OCI-LY1 (cell line): Measurements from ENCODE around the gene RIPK3.

Source experiments
- H2AFZ ChIP-seq: fragments of 200-600 bp; sonication (generic), shearing (Covaris generic); 2 replicates; pipeline ENCODE4 v1.6.0; 2014; ENCODE audit warnings: antibody characterized with exemption, mild to moderate bottlenecking, low read length
- H3F3A ChIP-seq: fragments of 200-600 bp; sonication (generic), shearing (Covaris generic); 2 replicates; pipeline ENCODE4 v1.6.0; 2014; ENCODE audit warnings: mild to moderate bottlenecking, antibody characterized with exemption, low read length, moderate library complexity; ENCODE audit not compliant: insufficient read depth
- H3K27ac ChIP-seq: fragments of 200-600 bp; sonication (generic); 2 replicates; pipeline ENCODE4 v1.5.1; 2014; ENCODE audit warnings: low read length, mixed run types, mild to moderate bottlenecking, low read depth; ENCODE audit not compliant: poor library complexity, severe bottlenecking
- H3K27me3 ChIP-seq: fragments of 200-600 bp; sonication (generic); 2 replicates; pipeline ENCODE4 v1.6.0; 2014; ENCODE audit warnings: antibody characterized with exemption, mild to moderate bottlenecking, low read length, moderate library complexity; ENCODE audit not compliant: insufficient read depth
- H3K36me3 ChIP-seq: fragments of 200-600 bp; sonication (generic); 2 replicates; pipeline ENCODE4 v1.6.1; 2014; ENCODE audit warnings: mild to moderate bottlenecking, antibody characterized with exemption, low read length, moderate library complexity, mixed read lengths; ENCODE audit not compliant: insufficient read depth
- H3K4me1 ChIP-seq: fragments of 200-600 bp; sonication (generic); 2 replicates; pipeline ENCODE4 v1.5.1; 2014; ENCODE audit warnings: mild to moderate bottlenecking, low read length, moderate library complexity; ENCODE audit not compliant: insufficient read depth, severe bottlenecking
- H3K4me2 ChIP-seq: fragments of 200-600 bp; sonication (generic), shearing (Covaris generic); 2 replicates; pipeline ENCODE4 v1.6.1; 2014; ENCODE audit warnings: low read length
- H3K4me3 ChIP-seq: fragments of 200-600 bp; sonication (generic); 2 replicates; pipeline ENCODE4 v1.5.1; 2014; ENCODE audit warnings: low read length, low read depth, mild to moderate bottlenecking, mixed read lengths; ENCODE audit not compliant: poor library complexity, severe bottlenecking
- H3K79me2 ChIP-seq: fragments of 200-600 bp; shearing (Covaris generic); 2 replicates; pipeline ENCODE4 v1.6.1; 2016; ENCODE audit warnings: mixed run types, low read length, mixed read lengths; ENCODE audit not compliant: insufficient read depth
- H3K9ac ChIP-seq: fragments of 200-600 bp; sonication (generic), shearing (Covaris generic); 2 replicates; pipeline ENCODE4 v1.6.1; 2014; ENCODE audit warnings: mild to moderate bottlenecking, low read length, mixed read lengths
- H3K9me2 ChIP-seq: fragments of 200-600 bp; sonication (generic), shearing (Covaris generic); 2 replicates; pipeline ENCODE4 v1.6.1; 2014; ENCODE audit warnings: low read depth, mild to moderate bottlenecking, low read length, mixed read lengths
- H3K9me3 ChIP-seq: fragments of 200-600 bp; shearing (Covaris generic); 2 replicates; pipeline ENCODE4 v1.6.1; 2014; ENCODE audit warnings: low read length, mixed read lengths
- H4K20me1 ChIP-seq: fragments of 200-600 bp; sonication (generic), shearing (Covaris generic); 2 replicates; pipeline ENCODE4 v1.6.0; 2016; ENCODE audit warnings: mild to moderate bottlenecking, low read length; ENCODE audit not compliant: insufficient read depth
- EZH2 ChIP-seq: fragments of 200-600 bp; sonication (generic), shearing (Covaris generic); IDR thresholded peaks from 2 replicates; pipeline ENCODE4 v1.8.0; 2017; ENCODE audit warnings: borderline replicate concordance, mixed run types, mild to moderate bottlenecking, antibody characterized with exemption, low read length, moderate library complexity, mixed read lengths
- TF ChIP-seq, protein P1 (sequence below): fragments of 200-600 bp; sonication (generic), shearing (Covaris generic); IDR thresholded peaks from 2 replicates; pipeline ENCODE4 v1.5.1; 2017; ENCODE audit warnings: mild to moderate bottlenecking, antibody characterized with exemption, low read length, moderate library complexity, mixed read lengths

The RIPK3 gene

DNA sequence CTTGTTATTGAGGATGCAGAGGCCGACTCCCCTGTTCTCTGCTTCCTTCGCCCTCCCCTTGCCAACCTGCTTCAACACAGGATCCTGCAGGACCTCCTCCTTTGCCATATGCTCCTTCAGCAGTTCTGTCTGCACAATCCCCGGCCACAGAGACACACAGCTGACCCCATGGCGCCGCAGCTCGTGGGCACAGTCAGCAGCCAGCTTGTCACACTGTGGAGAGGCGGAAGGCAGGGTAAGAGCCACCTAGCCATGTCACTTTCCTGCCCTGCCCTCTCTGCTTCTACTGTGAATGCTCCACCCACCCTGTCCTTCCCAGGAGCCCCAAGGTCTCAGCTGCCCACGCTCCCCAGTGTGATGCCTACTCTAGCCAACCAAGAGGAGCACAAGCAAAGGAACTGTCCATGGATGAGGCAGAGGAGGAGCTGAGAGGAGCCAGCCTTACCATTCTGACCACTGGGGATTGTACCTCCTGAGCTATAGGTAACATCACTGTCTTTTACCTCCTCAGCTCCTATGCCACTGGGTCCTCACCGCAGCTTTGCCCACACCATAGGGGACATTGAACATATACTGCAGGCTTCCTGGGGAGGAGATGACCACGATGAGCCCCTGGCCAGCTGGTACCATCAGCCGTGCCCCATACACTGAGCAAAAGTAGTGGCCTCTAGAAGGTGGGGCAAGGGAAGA is 47.5 kb downstream of the RIPK3 start:
- no peaks in the 10 kb centered on the region for H3K79me2 ChIP-seq
- H3K9me3 ChIP-seq: no peaks in the 10 kb centered on the region
- H2AFZ ChIP-seq: no peak overlapping the region
- peaks cover 47% of the 10 kb centered on the region for H3K36me3 ChIP-seq
- no peak overlapping the region for H3K4me2 ChIP-seq
- no peak overlapping the region for H3K27ac ChIP-seq
- H3K9me2 ChIP-seq: no peaks in the 10 kb centered on the region
- H3K9ac ChIP-seq: no peak overlapping the region
- no peaks in the 10 kb centered on the region for H4K20me1 ChIP-seq
- H3K4me1 ChIP-seq: no peaks in the 10 kb centered on the region
- H3F3A ChIP-seq: no peaks in the 10 kb centered on the region
- no peak for TF ChIP-seq EZH2
- TF ChIP-seq, protein P1, sequence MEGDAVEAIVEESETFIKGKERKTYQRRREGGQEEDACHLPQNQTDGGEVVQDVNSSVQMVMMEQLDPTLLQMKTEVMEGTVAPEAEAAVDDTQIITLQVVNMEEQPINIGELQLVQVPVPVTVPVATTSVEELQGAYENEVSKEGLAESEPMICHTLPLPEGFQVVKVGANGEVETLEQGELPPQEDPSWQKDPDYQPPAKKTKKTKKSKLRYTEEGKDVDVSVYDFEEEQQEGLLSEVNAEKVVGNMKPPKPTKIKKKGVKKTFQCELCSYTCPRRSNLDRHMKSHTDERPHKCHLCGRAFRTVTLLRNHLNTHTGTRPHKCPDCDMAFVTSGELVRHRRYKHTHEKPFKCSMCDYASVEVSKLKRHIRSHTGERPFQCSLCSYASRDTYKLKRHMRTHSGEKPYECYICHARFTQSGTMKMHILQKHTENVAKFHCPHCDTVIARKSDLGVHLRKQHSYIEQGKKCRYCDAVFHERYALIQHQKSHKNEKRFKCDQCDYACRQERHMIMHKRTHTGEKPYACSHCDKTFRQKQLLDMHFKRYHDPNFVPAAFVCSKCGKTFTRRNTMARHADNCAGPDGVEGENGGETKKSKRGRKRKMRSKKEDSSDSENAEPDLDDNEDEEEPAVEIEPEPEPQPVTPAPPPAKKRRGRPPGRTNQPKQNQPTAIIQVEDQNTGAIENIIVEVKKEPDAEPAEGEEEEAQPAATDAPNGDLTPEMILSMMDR: no peak
- H3K4me3 ChIP-seq: no peak overlapping the region
- H3K27me3 ChIP-seq: no peaks in the 10 kb centered on the region

DNA sequence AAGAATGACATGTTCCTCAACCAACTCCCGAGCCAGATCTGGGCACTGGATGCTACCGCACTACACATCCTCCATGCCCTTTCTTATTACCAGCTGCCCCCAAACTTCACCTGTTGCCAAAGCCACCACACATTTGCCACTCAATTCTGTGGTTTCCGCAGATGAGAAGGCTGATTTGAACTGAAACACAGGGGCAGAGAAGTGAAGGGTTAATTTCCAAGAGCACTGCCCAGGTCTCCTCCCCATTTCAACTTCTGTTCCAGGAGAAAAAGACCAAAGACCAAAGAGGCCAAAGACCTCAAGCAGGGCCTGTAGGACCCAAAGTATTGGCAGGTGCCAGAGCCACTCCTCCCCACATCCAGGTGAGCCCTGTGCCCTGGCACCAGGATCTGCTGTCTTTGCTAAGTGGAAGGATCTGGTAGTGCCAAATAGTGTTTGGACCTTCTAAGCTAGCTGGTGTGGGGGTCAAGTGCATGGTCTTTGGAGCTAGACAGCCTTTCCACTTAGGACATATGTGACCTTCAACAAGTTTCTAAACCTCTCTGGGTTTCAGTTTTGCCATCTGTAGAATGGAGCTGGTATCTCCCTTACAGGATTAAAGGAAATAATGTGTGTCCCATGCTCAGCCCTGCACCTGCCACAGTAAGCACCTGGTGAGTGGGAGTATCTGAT is 48.2 kb downstream of the RIPK3 start:
- H3K36me3 ChIP-seq: peaks cover 45% of the 10 kb centered on the region
- H3K4me1 ChIP-seq: no peaks in the 10 kb centered on the region
- H3K9me2 ChIP-seq: no peaks in the 10 kb centered on the region
- no peaks in the 10 kb centered on the region for H4K20me1 ChIP-seq
- no peaks in the 10 kb centered on the region for H3K9me3 ChIP-seq
- no peaks in the 10 kb centered on the region for H3K27me3 ChIP-seq
- no peak overlapping the region for H3K9ac ChIP-seq
- H3K4me2 ChIP-seq: no peak overlapping the region
- no peak overlapping the region for H3K4me3 ChIP-seq
- TF ChIP-seq EZH2: no peak
- TF ChIP-seq, protein P1: no peak
- H3K79me2 ChIP-seq: no peaks in the 10 kb centered on the region
- no peaks in the 10 kb centered on the region for H3F3A ChIP-seq
- no peak overlapping the region for H2AFZ ChIP-seq
- H3K27ac ChIP-seq: no peak overlapping the region

DNA sequence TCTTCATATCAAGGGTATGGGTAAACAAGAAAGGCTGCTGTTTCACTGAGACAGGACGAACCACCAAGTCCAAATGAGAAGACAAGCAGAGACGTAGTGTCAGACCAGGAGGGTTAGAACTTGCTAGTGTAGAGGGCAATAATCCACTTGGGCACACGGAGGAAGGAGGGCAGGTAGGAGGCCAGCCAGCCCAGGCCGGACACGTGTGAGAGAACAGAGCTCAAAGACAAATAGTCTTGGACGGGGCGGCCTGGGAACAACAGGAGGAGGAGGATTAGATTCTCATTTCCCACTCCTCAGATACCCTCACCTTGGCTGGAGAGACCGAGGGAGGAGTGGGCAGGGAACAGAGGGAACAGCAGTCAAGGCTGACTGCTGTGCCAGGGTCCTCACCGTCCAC is 49.0 kb downstream of the RIPK3 start:
- no peak overlapping the region for H3K4me2 ChIP-seq
- no peaks in the 10 kb centered on the region for H3K4me1 ChIP-seq
- H3K27ac ChIP-seq: no peak overlapping the region
- no peaks in the 10 kb centered on the region for H3K9me3 ChIP-seq
- no peaks in the 10 kb centered on the region for H3K79me2 ChIP-seq
- no peaks in the 10 kb centered on the region for H3F3A ChIP-seq
- H3K9me2 ChIP-seq: no peaks in the 10 kb centered on the region
- H3K9ac ChIP-seq: no peak overlapping the region
- H4K20me1 ChIP-seq: no peaks in the 10 kb centered on the region
- H3K36me3 ChIP-seq: peaks cover 37% of the 10 kb centered on the region
- TF ChIP-seq, protein P1: no peak
- TF ChIP-seq EZH2: no peak
- no peaks in the 10 kb centered on the region for H3K27me3 ChIP-seq
- H2AFZ ChIP-seq: no peak overlapping the region
- H3K4me3 ChIP-seq: no peak overlapping the region
